Spleen (tissue), 7 donors: ENCODE results near the gene SMYD1.

ENCODE experiments used
- CTCF ChIP-seq, 11 experiments: fragments of 200-600 bp in 7 of 11; fragments of 450-650 bp in 4 of 11; sonication (generic) in 4 of 11; IDR thresholded peaks in 8 of 11; conservative IDR thresholded peaks in 3 of 11; 1 replicate in 7 of 11; 2 replicates in 4 of 11; pipeline versions ENCODE4 v1.4.0 to v1.8.0; 2016 to 2021; ENCODE audit warnings: antibody characterized with exemption in 11 of 11, inconsistent platforms in 4 of 11, mild to moderate bottlenecking in 1 of 11
- POLR2A ChIP-seq, 3 donors: fragments of 450-650 bp; IDR thresholded peaks; one replicate each; pipeline ENCODE4 v1.5.1; 2017; ENCODE audit warnings: antibody characterized with exemption in 3 of 3, mild to moderate bottlenecking in 1 of 3
- POLR2AphosphoS5 ChIP-seq, 3 donors: sonication (generic); formaldehyde crosslinking; IDR thresholded peaks; one replicate each; pipeline ENCODE4 v1.5.1; 2017; ENCODE audit warnings: antibody characterized with exemption in 3 of 3
- donor health status: DM: no; HTN: no; CAD: no; lungs with moderate emphysema.
- donor health status: DM: no; HTN: no; CAD: no.
- donor health status: DM: no; HTN: no; CAD: no.

- no peak for TF ChIP-seq CTCF (IDR thresholded peaks at IDR 0.05 in 8 of 11, conservative IDR thresholded peaks at IDR 0.05 in 3 of 11)
- no peak for TF ChIP-seq POLR2A (IDR thresholded peaks at IDR 0.05)
- TF ChIP-seq POLR2AphosphoS5 (IDR thresholded peaks at IDR 0.05) = no peak
These were observed 59.9 kb downstream of the SMYD1 start for GRCh38 chr2:88127638-88127887.
